Urinary bladder (tissue), 4 donors: Measurements from ENCODE around the gene INHBB. TPM values are rescaled to one million over a fixed set of nuclear protein-coding genes. Genes with fewer than 3 reads are reported as not detected.

Source experiments
- DNase-seq: peaks from one replicate; pipeline ENCODE4 v3.0.0-alpha.2; 2015; ENCODE audit errors: extremely low spot score
- H3K27ac ChIP-seq: one replicate; pipeline ENCODE4 v1.5.1; 2013; ENCODE audit warnings: low read depth, mild to moderate bottlenecking, moderate library complexity
- H3K36me3 ChIP-seq: one replicate; pipeline ENCODE4 v1.6.1; 2013; ENCODE audit warnings: mild to moderate bottlenecking, moderate library complexity; ENCODE audit not compliant: insufficient read depth
- H3K4me1 ChIP-seq: one replicate; pipeline ENCODE4 v1.6.1; 2013; ENCODE audit warnings: mild to moderate bottlenecking, moderate library complexity; ENCODE audit not compliant: insufficient read depth
- H3K4me3 ChIP-seq: one replicate; pipeline ENCODE4 v1.5.1; 2013; ENCODE audit warnings: low read depth, low read length
- WGBS: extraction: QIAGEN DNeasy Blood & Tissue Kit; methylation state at CpG from one replicate; pipeline ENCODE4 v1.1.7; 2013; 5-methylcytosine and 5-hydroxymethylcytosine counted together
- polyA plus RNA-seq: library from polyadenylated mRNA; stranded (reverse); fragments of 200-250 nt; gene quantifications from one replicate; pipeline ENCODE4 v1.2.3, GENCODE V29; 2013
- total RNA-seq: library from RNA; depleted of rRNA; stranded (reverse); fragments of >200 nt; gene quantifications from one replicate; pipeline ENCODE4 v1.2.3, GENCODE V29; 2014
- donor health status: healthy with polysubstance abuse.
- donor health status: healthy.

INHBB gene
- total and polyA plus RNA-seq, 2 donors = 0.74 to 11.2 TPM

- H3K4me1 ChIP-seq = no peaks in the 10 kb centered on the region
Observed at GRCh38 chr2:120376679-120377640, 31.0 kb downstream of the INHBB start.

GRCh38 chr2:120378605-120379004 lies 32.7 kb downstream of the INHBB start:
- no peak for DNase-seq
- Histone ChIP-seq H3K4me1 (no peaks in the 10 kb centered on the region), H3K4me3 (no peak overlapping the region), H3K27ac (no peak overlapping the region), H3K36me3 (no peaks in the 10 kb centered on the region)
- 73% methylated on average over 3 of the region's 3 CpGs for WGBS

More at GRCh38 chr2:120376679-120377640, 31.0 kb downstream of the INHBB start:
- H3K36me3 ChIP-seq = no peaks in the 10 kb centered on the region
- H3K27ac ChIP-seq = no peak overlapping the region
- H3K4me3 ChIP-seq = no peak overlapping the region
- WGBS = 75% methylated on average over 19 of the region's 19 CpGs
- DNase-seq = no peak

- Histone ChIP-seq H3K27ac (no peak overlapping the region), H3K4me1 (no peaks in the 10 kb centered on the region), H3K36me3 (no peaks in the 10 kb centered on the region), H3K4me3 (no peak overlapping the region)
- no peak for DNase-seq
- 82% methylated on average over 21 of the region's 21 CpGs for WGBS
Observed at GRCh38 chr2:120379916-120380893, 34.3 kb downstream of the INHBB start.

GRCh38 chr2:120381192-120381591 lies 35.3 kb downstream of the INHBB start:
- Histone ChIP-seq H3K36me3 (no peaks in the 10 kb centered on the region), H3K4me1 (no peaks in the 10 kb centered on the region), H3K27ac (no peak overlapping the region), H3K4me3 (no peak overlapping the region)
- 91% methylated on average over 6 of the region's 6 CpGs for WGBS
- no peak for DNase-seq

GRCh38 chr2:120381661-120382060 lies 35.7 kb downstream of the INHBB start:
- Histone ChIP-seq H3K27ac (no peak overlapping the region), H3K4me3 (no peak overlapping the region), H3K4me1 (no peaks in the 10 kb centered on the region), H3K36me3 (no peaks in the 10 kb centered on the region)
- no peak for DNase-seq
- 79% methylated on average over 4 of the region's 4 CpGs for WGBS

GRCh38 chr2:120382541-120383144 lies 36.7 kb downstream of the INHBB start:
- 93% methylated on average over 11 of the region's 11 CpGs for WGBS
- Histone ChIP-seq H3K27ac (no peak overlapping the region), H3K4me1 (no peaks in the 10 kb centered on the region), H3K36me3 (no peaks in the 10 kb centered on the region), H3K4me3 (no peak overlapping the region)
- DNase-seq = no peak

GRCh38 chr2:120383191-120383590 lies 37.3 kb downstream of the INHBB start:
- DNase-seq = no peak
- H3K4me3 ChIP-seq = no peak overlapping the region
- no peaks in the 10 kb centered on the region for H3K36me3 ChIP-seq
- WGBS = 93% methylated on average over 7 of the region's 7 CpGs
- H3K27ac ChIP-seq = no peak overlapping the region
- H3K4me1 ChIP-seq = no peaks in the 10 kb centered on the region

GRCh38 chr2:120383631-120384340 lies 37.9 kb downstream of the INHBB start:
- H3K27ac ChIP-seq = no peak overlapping the region
- no peak for DNase-seq
- no peaks in the 10 kb centered on the region for H3K4me1 ChIP-seq
- H3K36me3 ChIP-seq = no peaks in the 10 kb centered on the region
- no peak overlapping the region for H3K4me3 ChIP-seq
- WGBS = 83% methylated on average over 13 of the region's 13 CpGs

- Histone ChIP-seq H3K4me1 (no peaks in the 10 kb centered on the region), H3K4me3 (no peak overlapping the region), H3K27ac (no peak overlapping the region), H3K36me3 (no peaks in the 10 kb centered on the region)
- WGBS = 76% methylated on average over 13 of the region's 13 CpGs
- no peak for DNase-seq
Observed at GRCh38 chr2:120384486-120385354, 38.8 kb downstream of the INHBB start.

- H3K36me3 ChIP-seq = no peaks in the 10 kb centered on the region
- 73% methylated on average over 4 of the region's 4 CpGs for WGBS
- H3K4me1 ChIP-seq = no peaks in the 10 kb centered on the region
- H3K4me3 ChIP-seq = no peak overlapping the region
- no peak overlapping the region for H3K27ac ChIP-seq
- no peak for DNase-seq
Observed at GRCh38 chr2:120385355-120386127, 39.6 kb downstream of the INHBB start.

- H3K4me3 ChIP-seq = no peak overlapping the region
- no peaks in the 10 kb centered on the region for H3K36me3 ChIP-seq
- no peaks in the 10 kb centered on the region for H3K4me1 ChIP-seq
- H3K27ac ChIP-seq = no peak overlapping the region
- 81% methylated on average over 9 of the region's 9 CpGs for WGBS
- DNase-seq = no peak
Observed at GRCh38 chr2:120388222-120389035, 42.5 kb downstream of the INHBB start.
